Small intestine (tissue), 7 donors: Measurements from ENCODE around the gene PPP2R5E. TPM values are rescaled to one million over a fixed set of nuclear protein-coding genes. Genes with fewer than 3 reads are reported as not detected.

ENCODE experiments used
- DNase-seq, 2 donors: peaks; one replicate each; pipeline versions ENCODE4 v3.0.0 to v3.0.0-alpha.2; 2013
- FAIRE-seq: peaks from 2 replicates; lab custom pipeline; 2012; peaks lifted over from hg19 to GRCh38; lab: Jason Lieb, UNC
- H3K27ac ChIP-seq, 3 donors: one replicate each; pipeline ENCODE4 v1.5.1; 2013; ENCODE audit warnings: low read length in 2 of 3, mild to moderate bottlenecking in 2 of 3, control low read depth in 1 of 3, inconsistent platforms in 1 of 3, low read depth in 1 of 3, moderate library complexity in 1 of 3
- H3K27me3 ChIP-seq, 3 donors: one replicate each; pipeline ENCODE4 v1.6.1; 2013; ENCODE audit warnings: low read length in 3 of 3, inconsistent platforms in 1 of 3; ENCODE audit not compliant: control insufficient read depth in 3 of 3, insufficient read depth in 3 of 3
- H3K36me3 ChIP-seq, 3 donors: one replicate each; pipeline ENCODE4 v1.6.1; 2013; ENCODE audit warnings: low read length in 3 of 3, inconsistent platforms in 1 of 3, low read depth in 1 of 3, mild to moderate bottlenecking in 1 of 3, moderate library complexity in 1 of 3; ENCODE audit not compliant: control insufficient read depth in 3 of 3, insufficient read depth in 2 of 3
- H3K4me1 ChIP-seq, 3 donors: one replicate each; pipeline ENCODE4 v1.6.1; 2013; ENCODE audit warnings: low read length in 2 of 3, inconsistent platforms in 1 of 3, low read depth in 1 of 3, mild to moderate bottlenecking in 1 of 3, moderate library complexity in 1 of 3; ENCODE audit not compliant: control insufficient read depth in 3 of 3, insufficient read depth in 2 of 3
- H3K4me3 ChIP-seq, 3 donors: one replicate each; pipeline ENCODE4 v1.5.1; 2013; ENCODE audit warnings: low read length in 3 of 3, control low read depth in 1 of 3, inconsistent platforms in 1 of 3, low read depth in 1 of 3, mild to moderate bottlenecking in 1 of 3, moderate library complexity in 1 of 3
- H3K9me3 ChIP-seq, 2 donors: one replicate each; pipeline ENCODE4 v1.6.1; 2013; ENCODE audit warnings: low read depth in 1 of 2, low read length in 1 of 2; ENCODE audit not compliant: control insufficient read depth in 2 of 2, insufficient read depth in 1 of 2
- WGBS, 3 donors: extraction: QIAGEN DNeasy Blood & Tissue Kit; methylation state at CpG; one replicate each; pipeline ENCODE4 v1.1.7; 2013; 5-methylcytosine and 5-hydroxymethylcytosine counted together
- polyA plus RNA-seq, 4 donors: library from polyadenylated mRNA; stranded (reverse) in 3 of 4; unstranded in 1 of 4; fragments of 200-250 nt in 3 of 4; fragments of 120-200 nt in 1 of 4; gene quantifications; one replicate each; pipeline versions ENCODE4 v1.2.1 to v1.2.3, GENCODE V29; 2013
- donor health status: healthy with polysubstance abuse.
- donor health status: control.
- donor health status: control.
- donor health status: Bipolar disorder and iron deficiency.
- donor health status: healthy.

The PPP2R5E gene
- polyA plus RNA-seq, 4 donors: 6.8 to 20.0 (median 8.7) TPM

DNA sequence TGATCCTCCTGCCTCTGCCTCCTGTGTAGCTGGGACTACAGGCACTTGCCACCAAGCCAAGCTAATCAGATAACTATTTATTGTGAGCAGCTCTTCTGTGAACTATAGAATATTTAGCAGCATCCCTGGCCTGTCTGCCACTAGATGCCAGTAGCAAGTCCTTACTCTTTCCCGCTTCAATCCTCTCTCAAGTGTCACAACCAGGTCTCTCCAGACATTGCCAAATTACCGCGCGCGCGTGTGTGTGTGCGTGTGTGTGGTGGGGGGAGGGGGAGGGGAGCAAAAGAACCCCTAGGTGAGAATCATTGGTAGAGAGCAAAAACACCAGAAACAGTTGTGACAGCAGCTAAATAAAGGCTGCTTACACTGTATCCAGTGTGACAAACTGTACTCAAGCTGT lies 49.9 kb downstream of the PPP2R5E start:
- WGBS, 3 donors: 84 to 95% (median 86%) methylated on average over 7 of the region's 7 CpGs
- H3K4me3 ChIP-seq: no peak overlapping the region
- H3K27me3 ChIP-seq: no peaks in the 10 kb centered on the region
- FAIRE-seq (no peak), DNase-seq (no peak)
- H3K9me3 ChIP-seq: no peaks in the 10 kb centered on the region
- no peak overlapping the region for H3K27ac ChIP-seq
- peaks cover 0 to 6% (median 0%) of the 10 kb centered on the region in 3 donors for H3K4me1 ChIP-seq
- H3K36me3 ChIP-seq: peaks cover 0 to 6% (median 0%) of the 10 kb centered on the region in 3 donors

DNA sequence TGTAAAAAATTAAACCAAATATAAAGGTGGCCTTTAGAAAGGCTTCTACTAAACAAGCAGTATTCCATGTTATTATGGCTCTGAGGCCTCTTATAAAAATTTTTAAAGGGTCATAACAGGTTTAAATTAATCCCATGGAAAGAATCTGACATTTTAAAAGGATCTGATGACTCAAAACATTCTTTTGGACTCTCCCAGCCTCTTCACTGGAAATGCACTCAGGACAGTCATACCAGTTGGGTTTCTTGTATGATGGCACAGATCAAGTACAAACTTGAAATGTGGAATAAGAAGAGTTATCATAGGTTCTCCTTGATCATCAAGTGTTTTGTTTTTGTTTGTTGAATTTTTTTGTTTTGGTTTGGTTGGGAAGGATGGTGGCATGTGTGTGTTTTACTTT lies 50.8 kb downstream of the PPP2R5E start:
- FAIRE-seq: no peak
- H3K27me3 ChIP-seq: no peaks in the 10 kb centered on the region
- peaks cover 0 to 6% (median 0%) of the 10 kb centered on the region in 3 donors for H3K36me3 ChIP-seq
- DNase-seq: no peak
- peaks cover 0 to 6% (median 0%) of the 10 kb centered on the region in 3 donors for H3K4me1 ChIP-seq
- no peaks in the 10 kb centered on the region for H3K9me3 ChIP-seq
- no peak overlapping the region for H3K4me3 ChIP-seq
- peak overlapping the region in 1 of 3 donors; percentile 27 for H3K27ac ChIP-seq

GRCh38 chr14:63487724-63488123 lies 55.5 kb downstream of the PPP2R5E start:
- FAIRE-seq: no peak
- H3K9me3 ChIP-seq: no peaks in the 10 kb centered on the region
- peaks cover 0 to 6% (median 0%) of the 10 kb centered on the region in 3 donors for H3K36me3 ChIP-seq
- no peaks in the 10 kb centered on the region for H3K27me3 ChIP-seq
- no peak for DNase-seq
- 61 to 95% (median 94%) methylated on average over 1 of the region's 1 CpG for WGBS, 3 donors
- no peak overlapping the region for H3K27ac ChIP-seq
- H3K4me3 ChIP-seq: no peak overlapping the region
- H3K4me1 ChIP-seq: peaks cover 0 to 1% (median 0%) of the 10 kb centered on the region in 3 donors

DNA sequence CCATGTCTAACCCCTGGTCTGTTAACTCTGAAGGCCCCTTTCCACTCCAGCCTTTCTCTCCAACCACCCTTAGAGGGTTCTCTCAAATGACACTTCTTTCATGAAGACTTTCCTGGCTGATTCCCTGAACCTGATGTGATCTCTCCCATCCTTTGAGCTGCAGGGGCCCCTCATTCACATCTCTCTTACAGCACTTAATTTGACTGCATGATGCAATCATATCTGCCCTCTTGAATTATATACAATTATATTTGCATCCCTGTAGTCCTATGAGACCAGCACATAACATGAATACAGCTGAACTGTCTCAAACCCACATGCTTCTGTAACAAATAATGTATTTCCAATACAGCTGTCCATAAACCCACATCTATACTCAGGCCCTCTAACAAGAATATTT lies 56.4 kb downstream of the PPP2R5E start:
- FAIRE-seq (no peak), DNase-seq (no peak)
- Histone ChIP-seq H3K27ac (no peak overlapping the region), H3K4me3 (no peak overlapping the region), H3K9me3 (no peaks in the 10 kb centered on the region), H3K4me1 (no peaks in the 10 kb centered on the region), H3K36me3 (peaks cover 0 to 6% (median 0%) of the 10 kb centered on the region in 3 donors), H3K27me3 (no peaks in the 10 kb centered on the region)

- Histone ChIP-seq H3K4me1 (peaks cover 0 to 4% (median 2%) of the 10 kb centered on the region in 3 donors), H3K27ac (peak overlapping the region in 1 of 3 donors; percentile 27), H3K27me3 (no peaks in the 10 kb centered on the region), H3K36me3 (peaks cover 0 to 4% (median 0%) of the 10 kb centered on the region in 3 donors), H3K9me3 (no peaks in the 10 kb centered on the region), H3K4me3 (no peak overlapping the region)
- no peak for DNase-seq
- WGBS, 3 donors: 83 to 94% (median 93%) methylated on average over 7 of the region's 7 CpGs
- FAIRE-seq: no peak
These were observed 59.9 kb downstream of the PPP2R5E start for GRCh38 chr14:63483315-63483714.

- H3K27ac ChIP-seq: no peak overlapping the region
- no peak for DNase-seq
- no peaks in the 10 kb centered on the region for H3K27me3 ChIP-seq
- no peak for FAIRE-seq
- H3K4me1 ChIP-seq: peaks cover 0 to 4% (median 2%) of the 10 kb centered on the region in 3 donors
- no peak overlapping the region for H3K4me3 ChIP-seq
- H3K9me3 ChIP-seq: no peaks in the 10 kb centered on the region
- peaks cover 0 to 3% (median 0%) of the 10 kb centered on the region in 3 donors for H3K36me3 ChIP-seq
- WGBS, 3 donors: 95 to 96% (median 96%) methylated on average over 4 of the region's 4 CpGs
These were observed 62.6 kb downstream of the PPP2R5E start for GRCh38 chr14:63480599-63480998.

- FAIRE-seq (no peak), DNase-seq (no peak)
- H3K4me1 ChIP-seq: peaks cover 0 to 6% (median 2%) of the 10 kb centered on the region in 3 donors
- peak overlapping the region in 1 of 3 donors; percentile 70 for H3K27ac ChIP-seq
- peaks cover 0 to 2% (median 0%) of the 10 kb centered on the region in 3 donors for H3K36me3 ChIP-seq
- H3K27me3 ChIP-seq: no peaks in the 10 kb centered on the region
- 70 to 89% (median 79%) methylated on average over 3 of the region's 3 CpGs for WGBS, 3 donors
- no peak overlapping the region for H3K4me3 ChIP-seq
- H3K9me3 ChIP-seq: no peaks in the 10 kb centered on the region
These were observed 64.7 kb downstream of the PPP2R5E start for GRCh38 chr14:63478437-63478852.

DNA sequence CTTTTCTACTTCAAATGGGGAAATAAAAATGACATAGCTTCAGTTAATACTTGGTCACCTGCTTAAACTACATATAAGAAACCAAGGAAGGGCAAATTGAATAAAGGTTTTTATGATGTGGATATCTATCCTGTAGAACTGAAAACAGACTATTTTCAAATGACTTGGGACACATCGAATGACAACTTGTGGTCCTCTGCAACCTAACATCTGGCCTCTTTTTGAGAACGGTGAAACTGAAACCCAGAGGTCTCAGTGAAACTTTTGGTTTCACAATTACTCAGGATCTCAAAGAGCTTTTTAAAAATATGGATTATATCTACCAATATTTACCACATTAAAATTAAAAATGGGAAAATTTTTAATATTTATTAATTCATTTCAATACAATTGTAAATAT lies 65.2 kb downstream of the PPP2R5E start:
- DNase-seq: peak; percentile 47 to 66
- WGBS, 3 donors: 7 to 12% (median 11%) methylated on average over 2 of the region's 2 CpGs

DNA sequence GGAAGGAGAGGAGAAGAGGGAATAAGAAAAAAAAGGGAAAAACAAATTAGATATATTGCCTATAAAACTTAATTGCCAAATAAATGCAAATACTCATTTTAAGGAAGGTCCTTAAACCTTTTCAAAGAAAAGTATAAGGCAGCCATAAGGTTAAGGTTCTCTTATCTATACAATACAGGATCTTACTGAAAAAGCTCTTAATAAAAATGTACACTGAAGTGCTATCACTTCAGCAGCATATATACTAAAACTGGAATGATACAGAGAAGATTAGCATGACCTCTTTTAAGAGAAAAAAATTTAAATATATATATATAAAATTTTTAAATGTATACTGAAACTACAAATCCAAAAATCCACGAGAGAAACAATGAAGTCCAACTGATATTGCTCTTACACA lies 65.6 kb downstream of the PPP2R5E start:
- Histone ChIP-seq H3K27ac (no peak overlapping the region), H3K9me3 (no peaks in the 10 kb centered on the region), H3K36me3 (no peaks in the 10 kb centered on the region), H3K4me3 (no peak overlapping the region), H3K27me3 (no peaks in the 10 kb centered on the region), H3K4me1 (peaks cover 2 to 11% (median 2%) of the 10 kb centered on the region in 3 donors)
- FAIRE-seq (no peak), DNase-seq (no peak)
- 18 to 35% (median 34%) methylated on average over 1 of the region's 1 CpG for WGBS, 3 donors

More for the DNA sequence above, 65.2 kb downstream of the PPP2R5E start:
- FAIRE-seq: no peak
- Histone ChIP-seq H3K27ac (peak overlapping the region in 1 of 3 donors; percentile 10), H3K4me3 (no peak overlapping the region), H3K36me3 (no peaks in the 10 kb centered on the region), H3K4me1 (peaks cover 0 to 9% (median 2%) of the 10 kb centered on the region in 3 donors), H3K27me3 (no peaks in the 10 kb centered on the region), H3K9me3 (no peaks in the 10 kb centered on the region)
